ENCODE measurements around the gene NBPF26.
"Not testable (repeated sequence)": the region's sequence is repeated elsewhere in the genome, so short reads cannot be mapped to it uniquely, and the experiment has no call there.

- not testable (repeated sequence) for TF ChIP-seq CTCF (IDR thresholded peaks at IDR 0.05)
- peak in 1 of 4 donors; percentile 11 for TF ChIP-seq POLR2A (IDR thresholded peaks at IDR 0.05)
These were observed 125.9 kb downstream of the NBPF26 start for GRCh38 chr1:120849400-120850286.

All from esophagus squamous epithelium (tissue), 4 donors.